ENCODE results near the gene SPART. TPM values are rescaled to one million over a fixed set of nuclear protein-coding genes. Genes with fewer than 3 reads are reported as not detected.
"Not testable (repeated sequence)": the region's sequence is repeated elsewhere in the genome, so short reads cannot be mapped to it uniquely, and the experiment has no call there.

The SPART gene
- total RNA-seq, 6 experiments from 2014 or later, result 8.1 to 16.4 (median 9.5) TPM

GRCh38 chr13:36325912-36326311 is 20.3 kb downstream of the SPART start:
- no peak for ATAC-seq
- intact Hi-C loops (cut with DNase I), result no loop called here
- Histone ChIP-seq H3K4me1 (no peaks in the 10 kb centered on the region), H3K36me3 (peaks cover 0 to 23% (median 5%) of the 10 kb centered on the region in 4 donors), H3K4me3 (no peak overlapping the region), H3K9me3 (no peaks in the 10 kb centered on the region), H3K27me3 (no peaks in the 10 kb centered on the region), H3K27ac (no peak overlapping the region)
- no peak for DNase-seq
- WGBS (ENCODE audit: insufficient coverage, low coverage, low lambda C conversion rate, missing lambda C conversion rate), result 50% methylated on average over 1 of the region's 1 CpG
- TF ChIP-seq CTCF (IDR thresholded peaks at IDR 0.05) (no peak), POLR2A (IDR thresholded peaks at IDR 0.05) (no peak)

- H3K27me3 ChIP-seq; ATAC-seq; H3K27ac ChIP-seq; H3K9me3 ChIP-seq; H3K4me3 ChIP-seq; DNase-seq; intact Hi-C loops (cut with DNase I); H3K4me1 ChIP-seq: not testable (repeated sequence)
- peaks cover 0 to 23% (median 4%) of the 10 kb centered on the region in 4 donors for H3K36me3 ChIP-seq
- WGBS (ENCODE audit: insufficient coverage, low coverage, low lambda C conversion rate, missing lambda C conversion rate), result 83% methylated on average over 5 of the region's 5 CpGs
Observed at GRCh38 chr13:36324881-36325280, 21.3 kb downstream of the SPART start.

GRCh38 chr13:36323951-36324566 is 22.1 kb downstream of the SPART start:
- 88% methylated on average over 1 of the region's 1 CpG for WGBS (ENCODE audit: insufficient coverage, low coverage, low lambda C conversion rate, missing lambda C conversion rate)

GRCh38 chr13:36323408-36323807 is 22.8 kb downstream of the SPART start:
- Histone ChIP-seq H3K4me1 (no peaks in the 10 kb centered on the region), H3K36me3 (peaks cover 0 to 18% (median 4%) of the 10 kb centered on the region in 4 donors), H3K27me3 (no peaks in the 10 kb centered on the region), H3K4me3 (no peak overlapping the region), H3K27ac (no peak overlapping the region), H3K9me3 (no peaks in the 10 kb centered on the region)
- DNase-seq (no peak), ATAC-seq (no peak)
- TF ChIP-seq POLR2A (IDR thresholded peaks at IDR 0.05), result no peak
- no peak for TF ChIP-seq CTCF (IDR thresholded peaks at IDR 0.05)
- intact Hi-C loops (cut with DNase I), result no loop called here
- WGBS (ENCODE audit: insufficient coverage, low coverage, low lambda C conversion rate, missing lambda C conversion rate), result 86% methylated on average over 3 of the region's 3 CpGs

More at GRCh38 chr13:36323951-36324566, 22.1 kb downstream of the SPART start:
- Histone ChIP-seq H3K27me3 (no peaks in the 10 kb centered on the region), H3K9me3 (no peaks in the 10 kb centered on the region), H3K27ac (no peak overlapping the region), H3K4me3 (no peak overlapping the region), H3K36me3 (peaks cover 0 to 22% (median 4%) of the 10 kb centered on the region in 4 donors), H3K4me1 (no peaks in the 10 kb centered on the region)
- intact Hi-C loops (cut with DNase I), result no loop called here
- DNase-seq (no peak), ATAC-seq (no peak)
- TF ChIP-seq POLR2A (IDR thresholded peaks at IDR 0.05), result no peak
- TF ChIP-seq CTCF (IDR thresholded peaks at IDR 0.05), result no peak

- 58% methylated on average over 5 of the region's 6 CpGs for WGBS (ENCODE audit: insufficient coverage, low coverage, low lambda C conversion rate, missing lambda C conversion rate)
- not testable (repeated sequence) for H3K27me3 ChIP-seq
Observed at GRCh38 chr13:36319793-36320192, 26.4 kb downstream of the SPART start.

More at GRCh38 chr13:36319793-36320192, 26.4 kb downstream of the SPART start:
- H3K36me3 ChIP-seq; intact Hi-C loops (cut with DNase I); H3K9me3 ChIP-seq; DNase-seq; ATAC-seq; H3K4me3 ChIP-seq; H3K4me1 ChIP-seq; H3K27ac ChIP-seq: not testable (repeated sequence)

All from right lobe of liver (tissue), 6 donors.